HepG2 (cell line): ENCODE data around the gene HAPLN1. TPM values are rescaled to one million over a fixed set of nuclear protein-coding genes. Genes with fewer than 3 reads are reported as not detected.

Experiments
- ATAC-seq: fragments of 200-7000 bp; cut with Tn5 transposase; 3 replicates; pipeline ENCODE4 v1.9.1; 2020; ENCODE audit warnings: mild to moderate bottlenecking, moderate library complexity
- BruUV-seq: library from RNA; stranded (reverse); fragments of 400-500 nt; replicated peaks from 2 replicates; lab custom pipeline; 2021; lab: Mats Ljungman, UMichigan
- CTCF ChIA-PET: fragments of 300-600 bp; formaldehyde crosslinking; extraction: SDS; loops from one replicate; lab custom pipeline; 2021; ENCODE audit warnings: low total read pairs, inconsistent platforms, low intra/inter-chr PET ratio; lab: Yijun Ruan, JAX
- POLR2A ChIA-PET: fragments of 350-600 bp; sonication (Branson Sonifier 250); formaldehyde crosslinking; loops from one replicate; lab custom pipeline; 2020; ENCODE audit warnings: antibody characterized with exemption, inconsistent platforms; lab: Yijun Ruan, JAX
- DNase-seq: peaks from one replicate; pipeline ENCODE4 v3.0.0-alpha.2; 2015; ENCODE audit warnings: low spot score
- FAIRE-seq: peaks from 3 replicates; lab custom pipeline; 2011; peaks lifted over from hg19 to GRCh38; lab: Jason Lieb, UNC
- H2AFZ ChIP-seq: one replicate; pipeline ENCODE4 v1.6.1; 2011; ENCODE audit warnings: low read length, inconsistent platforms
- H3K27ac ChIP-seq: fragments of 300-600 bp; 3 replicates; pipeline ENCODE4 v1.8.0; 2011; ENCODE audit warnings: mixed run types, mild to moderate bottlenecking, mixed read lengths, low read length, inconsistent platforms; ENCODE audit not compliant: insufficient read depth; ENCODE audit errors: extremely low read length
- H3K27me3 ChIP-seq, 2 experiments: fragments of 200-600 bp in 1 of 2; 2 replicates in 1 of 2; 3 replicates in 1 of 2; pipeline versions ENCODE4 v1.6.0 to v1.8.0; 2011; ENCODE audit warnings: low read length in 2 of 2, mild to moderate bottlenecking in 2 of 2, moderate library complexity in 2 of 2, inconsistent platforms in 1 of 2; ENCODE audit not compliant: insufficient read depth in 2 of 2, control insufficient read depth in 1 of 2
- H3K36me3 ChIP-seq, 2 experiments: fragments of 200-600 bp in 1 of 2; replicated peaks in 1 of 2; 2 replicates in 1 of 2; 3 replicates in 1 of 2; pipeline versions ENCODE4 v1.5.1 to v1.8.0; 2011; ENCODE audit warnings: low read length in 2 of 2, inconsistent platforms in 1 of 2; ENCODE audit not compliant: insufficient read depth in 2 of 2, control insufficient read depth in 1 of 2
- H3K4me1 ChIP-seq: 2 replicates; pipeline ENCODE4 v1.5.1; 2012; ENCODE audit warnings: low read length, inconsistent platforms; ENCODE audit not compliant: insufficient read depth
- H3K4me2 ChIP-seq: 2 replicates; pipeline ENCODE4 v1.6.0; 2011; ENCODE audit warnings: low read depth, low read length, inconsistent platforms
- H3K4me3 ChIP-seq, 3 experiments: fragments of 200-600 bp in 1 of 3; sonication (generic), shearing (Covaris generic) in 1 of 3; replicated peaks in 1 of 3; 2 replicates each; pipeline ENCODE4 v1.5.1; 2011 to 2016; ENCODE audit warnings: low read length in 3 of 3, inconsistent platforms in 2 of 3, low read depth in 2 of 3, mild to moderate bottlenecking in 2 of 3, control low read depth in 1 of 3, mixed read lengths in 1 of 3; ENCODE audit not compliant: insufficient read depth in 1 of 3
- H3K79me2 ChIP-seq: one replicate; pipeline ENCODE4 v1.6.1; 2011; ENCODE audit warnings: low read length, inconsistent platforms; ENCODE audit not compliant: insufficient read depth
- H3K9ac ChIP-seq: 2 replicates; pipeline ENCODE4 v1.6.0; 2011; ENCODE audit warnings: mild to moderate bottlenecking, low read depth, low read length, inconsistent platforms; ENCODE audit not compliant: insufficient read depth
- H3K9me3 ChIP-seq: 2 replicates; pipeline ENCODE4 v1.5.1; 2012; ENCODE audit warnings: mild to moderate bottlenecking, low read length
- H4K20me1 ChIP-seq: 2 replicates; pipeline ENCODE4 v1.6.0; 2011; ENCODE audit warnings: inconsistent platforms, mild to moderate bottlenecking, low read length, moderate library complexity; ENCODE audit not compliant: insufficient read depth
- CEBPG ChIP-seq: IDR thresholded peaks from 2 replicates; pipeline ENCODE4 v1.6.1; 2016
- EP300 ChIP-seq, 3 experiments: sonication (generic) in 1 of 3; formaldehyde crosslinking in 1 of 3; IDR thresholded peaks; 2 replicates each; pipeline versions ENCODE4 v1.5.1 to v1.6.1; 2011 to 2020; ENCODE audit warnings: low read depth in 2 of 3, low read length in 2 of 3, borderline replicate concordance in 1 of 3, improper control_type of control experiment in 1 of 3, mild to moderate bottlenecking in 1 of 3, missing genetic modification reagents in 1 of 3, moderate library complexity in 1 of 3
- FOSL2 ChIP-seq: sonication (generic); formaldehyde crosslinking; IDR thresholded peaks from 2 replicates; pipeline ENCODE4 v1.4.0; 2020; ENCODE audit warnings: missing genetic modification reagents
- FOXA1 ChIP-seq, 2 experiments: fragments of 450-650 bp in 1 of 2; sonication (generic) in 1 of 2; formaldehyde crosslinking in 1 of 2; IDR thresholded peaks; 2 replicates each; pipeline versions ENCODE4 v1.4.0 to v1.6.1; 2016 to 2020; ENCODE audit warnings: missing genetic modification reagents in 1 of 2
- FOXP1 ChIP-seq, 2 experiments: fragments of 450-650 bp in 1 of 2; IDR thresholded peaks; 2 replicates each; pipeline ENCODE4 v1.6.1; 2017 to 2018; ENCODE audit warnings: antibody characterized with exemption in 1 of 2
- NFYC ChIP-seq: IDR thresholded peaks from 2 replicates; pipeline ENCODE4 v1.6.1; 2016; ENCODE audit warnings: missing genetic modification reagents, missing compliant biosample characterization
- NR2C2 ChIP-seq: sonication (generic); formaldehyde crosslinking; IDR thresholded peaks from 2 replicates; pipeline ENCODE4 v1.4.0; 2020; ENCODE audit warnings: missing genetic modification reagents, mild to moderate bottlenecking, moderate library complexity, borderline replicate concordance
- POGZ ChIP-seq: sonication (generic); formaldehyde crosslinking; IDR thresholded peaks from 2 replicates; pipeline ENCODE4 v1.4.0; 2020; ENCODE audit warnings: mild to moderate bottlenecking, missing genetic modification reagents
- SOX5 ChIP-seq: IDR thresholded peaks from 2 replicates; pipeline ENCODE4 v1.6.1; 2016; ENCODE audit warnings: borderline replicate concordance
- ZNF850 ChIP-seq: sonication (generic); formaldehyde crosslinking; conservative IDR thresholded peaks from 2 replicates; pipeline ENCODE4 v1.9.0; 2021; ENCODE audit warnings: mild to moderate bottlenecking, missing genetic modification reagents
- WGBS: methylation state at CpG from one replicate; pipeline ENCODE4 v1.1.6; 2017; ENCODE audit warnings: low lambda C conversion rate; 5-methylcytosine and 5-hydroxymethylcytosine counted together
- in situ Hi-C: cut with HindIII; loops from 2 replicates; pipeline ENCODE4 v1.10.0; 2017; ENCODE audit warnings: low pct_unique_long_range_greater_than_20kb; ENCODE audit not compliant: extremely low pct_ligation_motif_present
- intact Hi-C: fragments of 100-400 bp; cut with micrococcal nuclease; formaldehyde crosslinking; loops from one replicate; pipeline ENCODE4 v1.10.0; 2022; ENCODE audit not compliant: unreplicated experiment
- polyA plus RNA-seq, 8 experiments: library from polyadenylated mRNA; depleted of rRNA in 3 of 8; stranded (reverse) in 7 of 8; unstranded in 1 of 8; fragments of >200 nt; fragmentation: Illumina TruSeq in 4 of 8; extraction: Trizol in 4 of 8; gene quantifications; 2 replicates each; pipeline versions ENCODE4 v1.2.1 to v1.2.3, GENCODE V29; 2011 to 2016; ENCODE audit warnings: low read depth in 4 of 8, missing spikeins in 1 of 8, mixed read lengths in 1 of 8; ENCODE audit not compliant: insufficient read depth in 1 of 8
- total RNA-seq, 5 experiments: library from RNA; depleted of rRNA; stranded (reverse); fragments of >200 nt; fragmentation: Illumina TruSeq; extraction: Trizol; gene quantifications; 2 replicates each; pipeline ENCODE4 v1.2.3, GENCODE V29; 2016; ENCODE audit warnings: low read depth in 1 of 5
- TF ChIP-seq, protein P1 (sequence below): sonication (generic); formaldehyde crosslinking; conservative IDR thresholded peaks from 2 replicates; pipeline ENCODE4 v1.4.0; 2020; ENCODE audit warnings: mild to moderate bottlenecking, missing genetic modification reagents, moderate library complexity
- TF ChIP-seq, protein P2 (sequence below): IDR thresholded peaks from 2 replicates; pipeline ENCODE4 v1.6.1; 2016
- TF ChIP-seq, protein P3 (sequence below): IDR thresholded peaks from 2 replicates; pipeline ENCODE4 v1.6.1; 2016; ENCODE audit warnings: missing genetic modification reagents, missing compliant biosample characterization
- TF ChIP-seq, protein P4 (sequence below): sonication (generic); formaldehyde crosslinking; conservative IDR thresholded peaks from 2 replicates; pipeline ENCODE4 v1.8.0; 2022; ENCODE audit warnings: missing genetic modification reagents

The HAPLN1 gene
- total and polyA plus RNA-seq, 2 of the 13 experiments (the other 11 are each of a cell fraction or from before 2014, with no cell fraction given): not detected

DNA sequence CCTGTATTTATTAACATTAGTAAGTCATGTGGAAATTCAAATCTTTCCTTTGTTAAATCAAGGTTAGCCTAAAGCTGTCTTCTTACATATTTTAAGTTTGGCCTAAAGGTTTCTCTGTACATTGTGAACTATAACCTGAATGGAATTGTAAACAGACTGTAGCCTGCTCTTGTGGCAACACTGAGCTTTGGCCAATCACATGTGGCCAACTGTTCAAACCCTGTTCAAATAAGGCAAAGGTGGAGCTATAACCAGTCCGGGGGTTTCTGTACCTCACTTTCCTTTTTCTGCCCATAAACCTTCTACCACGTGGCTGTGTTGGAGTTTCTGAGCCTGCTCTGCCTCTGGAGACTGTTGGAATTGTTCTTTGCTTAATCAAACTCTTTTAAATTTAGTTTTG, 3.3 kb upstream of the HAPLN1 start:
- DNase-seq: peak; percentile 51
- H3K9me3 ChIP-seq: no peaks in the 10 kb centered on the region
- FAIRE-seq: no peak
- POLR2A ChIA-PET: no interaction called here
- H3K4me1 ChIP-seq: peaks cover 58% of the 10 kb centered on the region
- no TSS peak for BruUV-seq
- H3K27me3 ChIP-seq: peaks cover 7 to 21% of the 10 kb centered on the region in 2 experiments
- H3K4me2 ChIP-seq: peak overlapping the region; percentile 69
- no peak overlapping the region for H3K9ac ChIP-seq
- 0% methylated on average over 2 of the region's 2 CpGs for WGBS
- H3K79me2 ChIP-seq: no peaks in the 10 kb centered on the region
- H3K36me3 ChIP-seq: no peaks in the 10 kb centered on the region
- ATAC-seq: peak; percentile 62
- no peak overlapping the region for H3K27ac ChIP-seq
- H3K4me3 ChIP-seq: peak overlapping the region in 1 of 3 experiments; percentile 17; a peak in 1 of 6 replicates
- no peak overlapping the region for H2AFZ ChIP-seq
- in situ Hi-C loops: loop anchor here (5.0 to 25.0 kb wide), 3 partner anchors 363 to 1313 kb away; no protein-coding TSS in a partner anchor
- intact Hi-C loops: loop anchor here (5.0 kb wide), 1 partner anchor 53 kb away; no protein-coding TSS in a partner anchor
- CTCF ChIA-PET: no interaction called here
- H4K20me1 ChIP-seq: no peaks in the 10 kb centered on the region
- TF ChIP-seq, protein P1, sequence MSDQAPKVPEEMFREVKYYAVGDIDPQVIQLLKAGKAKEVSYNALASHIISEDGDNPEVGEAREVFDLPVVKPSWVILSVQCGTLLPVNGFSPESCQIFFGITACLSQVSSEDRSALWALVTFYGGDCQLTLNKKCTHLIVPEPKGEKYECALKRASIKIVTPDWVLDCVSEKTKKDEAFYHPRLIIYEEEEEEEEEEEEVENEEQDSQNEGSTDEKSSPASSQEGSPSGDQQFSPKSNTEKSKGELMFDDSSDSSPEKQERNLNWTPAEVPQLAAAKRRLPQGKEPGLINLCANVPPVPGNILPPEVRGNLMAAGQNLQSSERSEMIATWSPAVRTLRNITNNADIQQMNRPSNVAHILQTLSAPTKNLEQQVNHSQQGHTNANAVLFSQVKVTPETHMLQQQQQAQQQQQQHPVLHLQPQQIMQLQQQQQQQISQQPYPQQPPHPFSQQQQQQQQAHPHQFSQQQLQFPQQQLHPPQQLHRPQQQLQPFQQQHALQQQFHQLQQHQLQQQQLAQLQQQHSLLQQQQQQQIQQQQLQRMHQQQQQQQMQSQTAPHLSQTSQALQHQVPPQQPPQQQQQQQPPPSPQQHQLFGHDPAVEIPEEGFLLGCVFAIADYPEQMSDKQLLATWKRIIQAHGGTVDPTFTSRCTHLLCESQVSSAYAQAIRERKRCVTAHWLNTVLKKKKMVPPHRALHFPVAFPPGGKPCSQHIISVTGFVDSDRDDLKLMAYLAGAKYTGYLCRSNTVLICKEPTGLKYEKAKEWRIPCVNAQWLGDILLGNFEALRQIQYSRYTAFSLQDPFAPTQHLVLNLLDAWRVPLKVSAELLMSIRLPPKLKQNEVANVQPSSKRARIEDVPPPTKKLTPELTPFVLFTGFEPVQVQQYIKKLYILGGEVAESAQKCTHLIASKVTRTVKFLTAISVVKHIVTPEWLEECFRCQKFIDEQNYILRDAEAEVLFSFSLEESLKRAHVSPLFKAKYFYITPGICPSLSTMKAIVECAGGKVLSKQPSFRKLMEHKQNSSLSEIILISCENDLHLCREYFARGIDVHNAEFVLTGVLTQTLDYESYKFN (CRISPR knock-in tag): peak; percentile 64
- TF ChIP-seq POGZ (CRISPR knock-in tag) (peak; percentile 92), EP300 (IDR thresholded peaks at IDR 0.05; ENCODE audit: low read depth in 2 of 2, low read length in 2 of 2) (0 out of 4 replicates have a peak, but pooled peaks of 1 of the 2 experiments have one; percentile 16), EP300 (CRISPR knock-in tag; IDR thresholded peaks at IDR 0.05; ENCODE audit: borderline replicate concordance) (no peak), ZNF850 (CRISPR knock-in tag) (no peak), FOSL2 (0 out of 2 replicates have a peak, but pooled peaks have one; percentile 22), CEBPG (0 out of 2 replicates have a peak, but pooled peaks have one; percentile 20), NFYC (peak; percentile 72), FOXP1 (IDR thresholded peaks at IDR 0.05) (no peak), FOXP1 (CRISPR knock-in tag; IDR thresholded peaks at IDR 0.05) (peak; percentile 9; the same call in 1 of the 2 replicates), NR2C2 (CRISPR knock-in tag) (peak; percentile 84), SOX5 (CRISPR knock-in tag) (0 out of 2 replicates have a peak, but pooled peaks have one; percentile 15), FOXA1 (IDR thresholded peaks at IDR 0.05) (no peak), FOXA1 (CRISPR knock-in tag; IDR thresholded peaks at IDR 0.05) (peak; percentile 49; the same call in 1 of the 2 replicates)
- TF ChIP-seq, protein P2, sequence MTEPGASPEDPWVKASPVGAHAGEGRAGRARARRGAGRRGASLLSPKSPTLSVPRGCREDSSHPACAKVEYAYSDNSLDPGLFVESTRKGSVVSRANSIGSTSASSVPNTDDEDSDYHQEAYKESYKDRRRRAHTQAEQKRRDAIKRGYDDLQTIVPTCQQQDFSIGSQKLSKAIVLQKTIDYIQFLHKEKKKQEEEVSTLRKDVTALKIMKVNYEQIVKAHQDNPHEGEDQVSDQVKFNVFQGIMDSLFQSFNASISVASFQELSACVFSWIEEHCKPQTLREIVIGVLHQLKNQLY (CRISPR knock-in tag): no peak
- TF ChIP-seq, protein P3, sequence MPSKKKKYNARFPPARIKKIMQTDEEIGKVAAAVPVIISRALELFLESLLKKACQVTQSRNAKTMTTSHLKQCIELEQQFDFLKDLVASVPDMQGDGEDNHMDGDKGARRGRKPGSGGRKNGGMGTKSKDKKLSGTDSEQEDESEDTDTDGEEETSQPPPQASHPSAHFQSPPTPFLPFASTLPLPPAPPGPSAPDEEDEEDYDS (CRISPR knock-in tag): 0 out of 2 replicates have a peak, but pooled peaks have one; percentile 22
- TF ChIP-seq, protein P4, sequence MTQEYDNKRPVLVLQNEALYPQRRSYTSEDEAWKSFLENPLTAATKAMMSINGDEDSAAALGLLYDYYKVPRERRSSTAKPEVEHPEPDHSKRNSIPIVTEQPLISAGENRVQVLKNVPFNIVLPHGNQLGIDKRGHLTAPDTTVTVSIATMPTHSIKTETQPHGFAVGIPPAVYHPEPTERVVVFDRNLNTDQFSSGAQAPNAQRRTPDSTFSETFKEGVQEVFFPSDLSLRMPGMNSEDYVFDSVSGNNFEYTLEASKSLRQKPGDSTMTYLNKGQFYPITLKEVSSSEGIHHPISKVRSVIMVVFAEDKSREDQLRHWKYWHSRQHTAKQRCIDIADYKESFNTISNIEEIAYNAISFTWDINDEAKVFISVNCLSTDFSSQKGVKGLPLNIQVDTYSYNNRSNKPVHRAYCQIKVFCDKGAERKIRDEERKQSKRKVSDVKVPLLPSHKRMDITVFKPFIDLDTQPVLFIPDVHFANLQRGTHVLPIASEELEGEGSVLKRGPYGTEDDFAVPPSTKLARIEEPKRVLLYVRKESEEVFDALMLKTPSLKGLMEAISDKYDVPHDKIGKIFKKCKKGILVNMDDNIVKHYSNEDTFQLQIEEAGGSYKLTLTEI: no peak
